Naive B cell (primary cell): Measurements from ENCODE around the gene PSMB10. TPM values are rescaled to one million over a fixed set of nuclear protein-coding genes. Genes with fewer than 3 reads are reported as not detected.

Experiments used
- ATAC-seq, 2 donors: fragments of 150-1000 bp; cut with Tn5 transposase; 2 replicates each; pipeline ENCODE4 v1.10.0; 2021; ENCODE audit warnings: low read depth in 2 of 2, mild to moderate bottlenecking in 2 of 2, moderate library complexity in 2 of 2
- DNase-seq: peaks from one replicate; pipeline ENCODE4 v3.0.0; 2022
- H3K27ac Mint-ChIP-seq, 6 donors: one replicate each; pipeline ENCODE4 v1.8.0; 2020 to 2022; ENCODE audit warnings: mild to moderate bottlenecking in 6 of 6, mixed read lengths in 6 of 6, moderate library complexity in 5 of 6, inconsistent platforms in 2 of 6
- H3K27me3 Mint-ChIP-seq, 3 donors: one replicate each; pipeline ENCODE4 v1.8.0; 2021 to 2022; ENCODE audit warnings: mixed read lengths in 3 of 3, mild to moderate bottlenecking in 1 of 3
- H3K36me3 Mint-ChIP-seq, 2 donors: one replicate each; pipeline ENCODE4 v1.8.0; 2020 to 2022; ENCODE audit warnings: mixed read lengths in 2 of 2, inconsistent platforms in 1 of 2, mild to moderate bottlenecking in 1 of 2
- H3K4me1 Mint-ChIP-seq, 3 donors: one replicate each; pipeline ENCODE4 v1.8.0; 2020 to 2022; ENCODE audit warnings: mixed read lengths in 3 of 3, inconsistent platforms in 1 of 3, mild to moderate bottlenecking in 1 of 3, moderate library complexity in 1 of 3
- H3K4me3 Mint-ChIP-seq, 8 donors: one replicate each; pipeline ENCODE4 v1.8.0; 2020 to 2022; ENCODE audit warnings: mild to moderate bottlenecking in 8 of 8, mixed read lengths in 8 of 8, moderate library complexity in 8 of 8, inconsistent platforms in 2 of 8
- H3K9me3 Mint-ChIP-seq, 7 donors: one replicate each; pipeline ENCODE4 v1.8.0; 2020 to 2022; ENCODE audit warnings: mixed read lengths in 7 of 7, mild to moderate bottlenecking in 5 of 7, inconsistent platforms in 2 of 7, moderate library complexity in 1 of 7
- polyA plus RNA-seq, 6 donors: library from polyadenylated mRNA; unstranded; fragments of 300-500 nt; fragmentation: Illumina TruSeq; gene quantifications; one replicate each; pipeline ENCODE4 v1.2.3, GENCODE V29; 2021; ENCODE audit warnings: low read depth in 6 of 6

The PSMB10 gene
- polyA plus RNA-seq, 6 donors from 2014 or later = 398 to 770 (median 477) TPM

- peaks cover 0 to 6% (median 0%) of the 10 kb centered on the region in 3 donors for H3K4me1 Mint-ChIP-seq
- no peaks in the 10 kb centered on the region for H3K27me3 Mint-ChIP-seq
- H3K36me3 Mint-ChIP-seq = peaks cover 0 to 1% of the 10 kb centered on the region in 2 donors
- H3K4me3 Mint-ChIP-seq = no peak overlapping the region
- no peak overlapping the region for H3K27ac Mint-ChIP-seq
- no peak for ATAC-seq
- no peak for DNase-seq
- H3K9me3 Mint-ChIP-seq = no peaks in the 10 kb centered on the region
Measured at GRCh38 chr16:67957622-67958021, 21.0 kb upstream of the PSMB10 start.

GRCh38 chr16:67954421-67955196 lies 18.0 kb upstream of the PSMB10 start:
- Mint-ChIP-seq H3K4me3 (no peak overlapping the region), H3K36me3 (no peaks in the 10 kb centered on the region), H3K4me1 (no peaks in the 10 kb centered on the region), H3K9me3 (no peaks in the 10 kb centered on the region), H3K27me3 (no peaks in the 10 kb centered on the region), H3K27ac (peak overlapping the region in 2 of 6 donors; percentile 28 to 66)
- DNase-seq (no peak), ATAC-seq (no peak)

- Mint-ChIP-seq H3K27me3 (no peaks in the 10 kb centered on the region), H3K36me3 (no peaks in the 10 kb centered on the region), H3K9me3 (no peaks in the 10 kb centered on the region), H3K4me3 (no peak overlapping the region), H3K4me1 (no peaks in the 10 kb centered on the region), H3K27ac (peak overlapping the region in 1 of 6 donors; percentile 37)
- DNase-seq (no peak), ATAC-seq (no peak)
Measured at GRCh38 chr16:67953641-67954375, 17.2 kb upstream of the PSMB10 start.

GRCh38 chr16:67951485-67951884 lies 14.8 kb upstream of the PSMB10 start:
- no peak for DNase-seq
- no peaks in the 10 kb centered on the region for H3K9me3 Mint-ChIP-seq

GRCh38 chr16:67950335-67950843 lies 13.7 kb upstream of the PSMB10 start:
- H3K4me1 Mint-ChIP-seq = no peaks in the 10 kb centered on the region
- no peak overlapping the region for H3K4me3 Mint-ChIP-seq
- ATAC-seq = no peak
- H3K36me3 Mint-ChIP-seq = no peaks in the 10 kb centered on the region
- no peak for DNase-seq
- no peaks in the 10 kb centered on the region for H3K27me3 Mint-ChIP-seq
- no peak overlapping the region for H3K27ac Mint-ChIP-seq
- no peaks in the 10 kb centered on the region for H3K9me3 Mint-ChIP-seq

More at GRCh38 chr16:67951485-67951884, 14.8 kb upstream of the PSMB10 start:
- Mint-ChIP-seq H3K36me3 (no peaks in the 10 kb centered on the region), H3K27me3 (no peaks in the 10 kb centered on the region), H3K27ac (no peak overlapping the region), H3K4me1 (no peaks in the 10 kb centered on the region), H3K4me3 (no peak overlapping the region)
- no peak for ATAC-seq

- Mint-ChIP-seq H3K27me3 (no peaks in the 10 kb centered on the region), H3K27ac (no peak overlapping the region), H3K9me3 (no peaks in the 10 kb centered on the region), H3K36me3 (no peaks in the 10 kb centered on the region), H3K4me1 (no peaks in the 10 kb centered on the region), H3K4me3 (no peak overlapping the region)
- ATAC-seq (no peak), DNase-seq (no peak)
Measured at GRCh38 chr16:67949645-67950044, 13.0 kb upstream of the PSMB10 start.

DNA sequence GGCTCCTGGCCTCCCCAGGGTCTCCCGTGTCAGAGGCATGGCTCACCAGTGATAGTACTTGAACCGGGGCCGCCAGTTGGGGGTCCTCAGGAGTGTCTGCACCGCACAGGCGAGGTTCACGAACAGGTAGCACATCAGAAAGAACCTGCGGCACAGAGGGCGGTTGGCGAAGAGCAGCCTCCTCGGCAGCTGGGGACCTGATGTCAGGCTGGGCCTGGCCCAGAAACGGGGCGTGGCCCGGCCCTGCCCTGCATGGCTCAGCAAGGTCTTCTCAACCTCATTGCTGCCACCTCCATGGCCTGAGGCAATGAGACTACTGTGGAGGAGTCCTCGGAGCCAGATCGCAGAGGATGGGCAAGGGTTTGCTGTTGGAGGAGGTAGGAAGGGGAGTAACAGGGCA lies 11.4 kb upstream of the PSMB10 start:
- Mint-ChIP-seq H3K9me3 (no peaks in the 10 kb centered on the region), H3K27me3 (no peaks in the 10 kb centered on the region), H3K4me1 (peaks cover 0 to 2% (median 0%) of the 10 kb centered on the region in 3 donors), H3K4me3 (peak overlapping the region in 1 of 8 donors; percentile 40), H3K36me3 (no peaks in the 10 kb centered on the region), H3K27ac (no peak overlapping the region)
- ATAC-seq (no peak), DNase-seq (no peak)

GRCh38 chr16:67946966-67947558 lies 10.4 kb upstream of the PSMB10 start:
- no peak overlapping the region for H3K27ac Mint-ChIP-seq
- no peak overlapping the region for H3K4me3 Mint-ChIP-seq
- H3K36me3 Mint-ChIP-seq = no peaks in the 10 kb centered on the region
- no peak for DNase-seq
- H3K27me3 Mint-ChIP-seq = no peaks in the 10 kb centered on the region
- peaks cover 0 to 4% (median 3%) of the 10 kb centered on the region in 3 donors for H3K4me1 Mint-ChIP-seq
- no peaks in the 10 kb centered on the region for H3K9me3 Mint-ChIP-seq
- ATAC-seq = no peak

- peaks cover 0 to 9% (median 3%) of the 10 kb centered on the region in 3 donors for H3K4me1 Mint-ChIP-seq
- H3K27me3 Mint-ChIP-seq = no peaks in the 10 kb centered on the region
- H3K36me3 Mint-ChIP-seq = no peaks in the 10 kb centered on the region
- no peaks in the 10 kb centered on the region for H3K9me3 Mint-ChIP-seq
- DNase-seq = no peak
- peak overlapping the region in 1 of 6 donors; percentile 27 for H3K27ac Mint-ChIP-seq
- ATAC-seq = no peak
- H3K4me3 Mint-ChIP-seq = no peak overlapping the region
Measured at GRCh38 chr16:67946128-67946569, 9.5 kb upstream of the PSMB10 start.

DNA sequence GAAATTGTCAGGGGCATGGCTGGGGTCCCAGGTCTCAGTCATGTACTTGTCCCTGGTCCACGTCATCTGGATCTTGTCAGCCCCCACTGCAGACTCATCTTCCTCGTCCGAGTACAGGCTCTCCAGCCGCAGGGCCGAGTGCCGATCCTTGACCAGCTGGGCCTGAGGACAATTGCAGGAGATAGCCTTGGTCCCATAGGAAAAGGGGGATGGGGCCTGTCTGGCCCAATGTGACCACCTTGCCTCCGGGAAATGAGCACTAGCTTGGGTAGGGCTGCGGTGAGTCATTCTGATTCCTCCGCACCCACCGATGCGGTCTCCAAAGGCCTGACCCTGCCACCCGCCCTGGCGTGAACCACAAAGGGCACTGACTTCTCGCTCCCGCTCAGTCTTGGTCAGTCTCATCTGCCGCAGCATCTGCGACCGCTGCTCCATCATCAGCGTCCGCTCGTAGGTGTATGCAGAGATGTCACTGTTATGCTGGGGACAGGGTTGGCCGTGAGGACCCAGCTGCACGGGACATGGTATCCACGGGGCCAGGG lies 8.8 kb upstream of the PSMB10 start:
- Mint-ChIP-seq H3K4me3 (no peak overlapping the region), H3K4me1 (peaks cover 0 to 15% (median 3%) of the 10 kb centered on the region in 3 donors), H3K9me3 (no peaks in the 10 kb centered on the region), H3K36me3 (no peaks in the 10 kb centered on the region), H3K27me3 (no peaks in the 10 kb centered on the region), H3K27ac (peak overlapping the region in 1 of 6 donors; percentile 27)
- ATAC-seq (no peak), DNase-seq (no peak)

DNA sequence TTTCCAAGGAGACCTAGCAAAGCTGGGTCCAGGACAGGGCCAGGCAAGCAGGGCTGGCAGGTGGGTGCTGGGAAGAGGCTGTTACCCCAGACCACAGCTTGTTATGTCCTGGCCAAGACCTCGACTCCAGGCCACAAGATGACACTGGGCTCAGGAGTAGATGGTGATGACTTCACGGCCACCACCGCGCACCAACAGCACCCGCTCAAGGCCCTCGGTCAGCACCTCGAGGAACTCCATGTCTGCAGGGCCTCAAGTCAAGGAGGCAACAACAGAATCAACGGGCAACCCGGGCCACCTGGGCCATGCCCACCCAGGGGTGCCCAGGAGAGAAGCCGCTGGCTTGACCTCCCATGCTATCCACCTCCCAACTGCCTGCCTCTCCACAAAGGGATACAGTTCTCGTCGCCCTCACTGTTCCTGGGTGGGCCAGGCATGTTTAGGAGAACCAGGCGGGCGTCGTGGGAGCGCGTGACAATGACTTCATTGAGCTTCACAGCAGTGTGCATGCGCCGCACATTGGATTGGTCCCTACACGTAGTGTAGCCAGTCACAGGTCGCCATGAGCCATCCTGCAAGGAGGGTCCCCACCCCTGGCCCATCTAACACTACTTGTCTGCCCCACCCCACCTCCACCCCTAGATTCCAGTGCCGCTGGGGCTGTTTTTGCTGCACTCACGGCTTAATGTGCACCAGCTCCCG lies 8.2 kb upstream of the PSMB10 start:
- DNase-seq (no peak), ATAC-seq (no peak)
- Mint-ChIP-seq H3K4me1 (peaks cover 4 to 20% (median 9%) of the 10 kb centered on the region in 3 donors), H3K4me3 (no peak overlapping the region), H3K9me3 (no peaks in the 10 kb centered on the region), H3K36me3 (no peaks in the 10 kb centered on the region), H3K27me3 (no peaks in the 10 kb centered on the region), H3K27ac (peak overlapping the region in 1 of 6 donors; percentile 36)

GRCh38 chr16:67943619-67944504 lies 7.2 kb upstream of the PSMB10 start, which contains the start of gene LCAT:
Gene LCAT (minus strand): TSS chr16:67944120. CDS start chr16:67944101, 19 bp downstream.
- Mint-ChIP-seq H3K4me3 (no peak within 1 kb of the TSS), H3K36me3 (no peaks in the 10 kb centered on the region), H3K4me1 (peaks cover 7 to 23% (median 12%) of the 10 kb centered on the region in 3 donors), H3K27me3 (no peaks in the 10 kb centered on the region), H3K27ac (peak within 1 kb of the TSS in 1 of 6 donors; percentile 36), H3K9me3 (no peaks in the 10 kb centered on the region)
- ATAC-seq (no peak), DNase-seq (no peak)
